ENCODE measurements around the gene CATSPER3. TPM values are rescaled to one million over a fixed set of nuclear protein-coding genes. Genes with fewer than 3 reads are reported as not detected.

CATSPER3 gene
- total and polyA plus RNA-seq, 2 of the 13 experiments (the other 11 are each of a cell fraction or from before 2014, with no cell fraction given), result 0.33 to 0.37 TPM

- H3K4me2 ChIP-seq (ENCODE audit: low read depth, low read length), result no peak overlapping the region
- no peak overlapping the region for H3K4me3 ChIP-seq (replicated peaks in 1 of 3; ENCODE audit: insufficient read depth in 1 of 3, low read depth in 2 of 3, low read length in 3 of 3)
- H3K9me3 ChIP-seq (ENCODE audit: low read length), result no peaks in the 10 kb centered on the region
- no peak overlapping the region for H3K27ac ChIP-seq (ENCODE audit: extremely low read length, insufficient read depth, low read length)
- FAIRE-seq, result no peak
- H3K9ac ChIP-seq (ENCODE audit: insufficient read depth, low read depth, low read length), result no peak overlapping the region
- H2AFZ ChIP-seq (ENCODE audit: low read length), result no peak overlapping the region
- WGBS (ENCODE audit: low lambda C conversion rate), result 97% methylated on average over 8 of the region's 9 CpGs
- no TSS peak for BruUV-seq (replicated peaks)
- no peak for ATAC-seq
- CTCF ChIA-PET (ENCODE audit: low intra/inter-chr PET ratio, low total read pairs), result no interaction called here
- TF ChIP-seq BCLAF1 (IDR thresholded peaks at IDR 0.05) (no peak), HNRNPUL1 (IDR thresholded peaks at IDR 0.05; ENCODE audit: low read depth, low read length) (no peak), ZBTB25 (CRISPR knock-in tag; IDR thresholded peaks at IDR 0.05) (no peak), ETS1 (CRISPR knock-in tag; IDR thresholded peaks at IDR 0.05) (no peak), ZNF672 (CRISPR knock-in tag; IDR thresholded peaks at IDR 0.05) (no peak), HBP1 (CRISPR knock-in tag; IDR thresholded peaks at IDR 0.05; ENCODE audit: low read depth) (no peak), ASH2L (IDR thresholded peaks at IDR 0.05; ENCODE audit: insufficient read length, low read depth, low read length) (no peak), RCOR2 (CRISPR knock-in tag; IDR thresholded peaks at IDR 0.05) (no peak), DMAP1 (CRISPR knock-in tag; IDR thresholded peaks at IDR 0.05) (no peak), MTF2 (CRISPR knock-in tag; IDR thresholded peaks at IDR 0.05; ENCODE audit: borderline replicate concordance) (no peak), LBX2 (CRISPR knock-in tag; IDR thresholded peaks at IDR 0.05; ENCODE audit: borderline replicate concordance) (no peak), ZSCAN12 (CRISPR knock-in tag; IDR thresholded peaks at IDR 0.05) (no peak), HNRNPLL (IDR thresholded peaks at IDR 0.05; ENCODE audit: low read depth, low read length, poor library complexity, severe bottlenecking) (no peak), SMARCE1 (IDR thresholded peaks at IDR 0.05; ENCODE audit: borderline replicate concordance) (no peak), MED13 (CRISPR knock-in tag; IDR thresholded peaks at IDR 0.05) (no peak), SNAI1 (CRISPR knock-in tag; IDR thresholded peaks at IDR 0.05; ENCODE audit: borderline replicate concordance) (no peak), HOXD1 (CRISPR knock-in tag; IDR thresholded peaks at IDR 0.05) (no peak), ZMYM2 (CRISPR knock-in tag; IDR thresholded peaks at IDR 0.05) (no peak), TEAD3 (CRISPR knock-in tag; optimal IDR thresholded peaks at IDR 0.05; ENCODE audit: borderline replicate concordance) (no peak)
- DNase-seq (ENCODE audit: low spot score), result no peak
- H3K27me3 ChIP-seq (ENCODE audit: control insufficient read depth in 1 of 2, insufficient read depth in 2 of 2, low read length in 2 of 2), result no peaks in the 10 kb centered on the region
- POLR2A ChIA-PET, result no interaction called here
- intact Hi-C loops (cut with micrococcal nuclease; ENCODE audit: unreplicated experiment) (no loop called here), in situ Hi-C loops (cut with HindIII; ENCODE audit: extremely low pct_ligation_motif_present, low pct_unique_long_range_greater_than_20kb) (loop anchor here (5.0 kb wide), 1 partner anchor 271 kb away; no protein-coding TSS in a partner anchor)
- H3K4me1 ChIP-seq (ENCODE audit: insufficient read depth, low read length), result peaks cover 29% of the 10 kb centered on the region
- H3K36me3 ChIP-seq (replicated peaks in 1 of 2; ENCODE audit: control insufficient read depth in 1 of 2, insufficient read depth in 2 of 2, low read length in 2 of 2), result peaks cover 1 to 23% of the 10 kb centered on the region in 2 experiments; a peak in 2 of 5 replicates
- H4K20me1 ChIP-seq (ENCODE audit: insufficient read depth, low read length), result no peaks in the 10 kb centered on the region
- H3K79me2 ChIP-seq (ENCODE audit: insufficient read depth, low read length), result no peaks in the 10 kb centered on the region
These were observed 46.7 kb upstream of the CATSPER3 start for GRCh38 chr5:134920848-134921575.
